ENCODE results near the gene RNF26.

RNF26 gene

GRCh38 chr11:119307974-119308373 is 26.4 kb upstream of the RNF26 start:
- DNase-seq (ENCODE audit: low read depth, low spot score) = no peak
- Histone ChIP-seq H3K27me3 (ENCODE audit: insufficient read depth, insufficient read length) (no peaks in the 10 kb centered on the region), H3K4me1 (ENCODE audit: insufficient read depth, insufficient read length) (no peaks in the 10 kb centered on the region), H3K4me3 (ENCODE audit: insufficient read length, low read depth) (no peak overlapping the region), H3K9ac (ENCODE audit: insufficient read length, low read depth) (no peak overlapping the region), H3K36me3 (ENCODE audit: insufficient read depth, insufficient read length, low read length) (peaks cover 78% of the 10 kb centered on the region), H3K9me3 (ENCODE audit: insufficient read depth, low read length) (no peaks in the 10 kb centered on the region)
- no peak for TF ChIP-seq YY1 (IDR thresholded peaks at IDR 0.05; ENCODE audit: insufficient read depth, insufficient read length)
- TF ChIP-seq ZNF274 (IDR thresholded peaks at IDR 0.05; ENCODE audit: low read depth, low read length) = no peak
- TF ChIP-seq SUZ12 (IDR thresholded peaks at IDR 0.05; ENCODE audit: extremely low read depth, insufficient read depth, insufficient read length) = no peak

GRCh38 chr11:119309411-119309810 is 24.9 kb upstream of the RNF26 start:
- no peaks in the 10 kb centered on the region for H3K9me3 ChIP-seq (ENCODE audit: insufficient read depth, low read length)
- TF ChIP-seq SUZ12 (IDR thresholded peaks at IDR 0.05; ENCODE audit: extremely low read depth, insufficient read depth, insufficient read length) = no peak
- no peak for TF ChIP-seq ZNF274 (IDR thresholded peaks at IDR 0.05; ENCODE audit: low read depth, low read length)
- TF ChIP-seq YY1 (IDR thresholded peaks at IDR 0.05; ENCODE audit: insufficient read depth, insufficient read length) = no peak
- H3K27me3 ChIP-seq (ENCODE audit: insufficient read depth, insufficient read length) = no peaks in the 10 kb centered on the region
- no peaks in the 10 kb centered on the region for H3K4me1 ChIP-seq (ENCODE audit: insufficient read depth, insufficient read length)
- peaks cover 77% of the 10 kb centered on the region for H3K36me3 ChIP-seq (ENCODE audit: insufficient read depth, insufficient read length, low read length)
- H3K9ac ChIP-seq (ENCODE audit: insufficient read length, low read depth) = no peak overlapping the region
- no peak overlapping the region for H3K4me3 ChIP-seq (ENCODE audit: insufficient read length, low read depth)
- no peak for DNase-seq (ENCODE audit: low read depth, low spot score)

- Histone ChIP-seq H3K4me1 (ENCODE audit: insufficient read depth, insufficient read length) (peaks cover 4% of the 10 kb centered on the region), H3K27me3 (ENCODE audit: insufficient read depth, insufficient read length) (no peaks in the 10 kb centered on the region), H3K4me3 (ENCODE audit: insufficient read length, low read depth) (no peak overlapping the region), H3K9me3 (ENCODE audit: insufficient read depth, low read length) (no peaks in the 10 kb centered on the region), H3K36me3 (ENCODE audit: insufficient read depth, insufficient read length, low read length) (peaks cover 84% of the 10 kb centered on the region), H3K9ac (ENCODE audit: insufficient read length, low read depth) (no peak overlapping the region)
- no peak for TF ChIP-seq ZNF274 (IDR thresholded peaks at IDR 0.05; ENCODE audit: low read depth, low read length)
- TF ChIP-seq YY1 (IDR thresholded peaks at IDR 0.05; ENCODE audit: insufficient read depth, insufficient read length) = no peak
- no peak for TF ChIP-seq SUZ12 (IDR thresholded peaks at IDR 0.05; ENCODE audit: extremely low read depth, insufficient read depth, insufficient read length)
- no peak for DNase-seq (ENCODE audit: low read depth, low spot score)
Measured at GRCh38 chr11:119309953-119310681, 24.2 kb upstream of the RNF26 start.

GRCh38 chr11:119310682-119311052 is 23.7 kb upstream of the RNF26 start:
- H3K9ac ChIP-seq (ENCODE audit: insufficient read length, low read depth) = no peak overlapping the region
- H3K4me1 ChIP-seq (ENCODE audit: insufficient read depth, insufficient read length) = peaks cover 5% of the 10 kb centered on the region
- peaks cover 3% of the 10 kb centered on the region for H3K27me3 ChIP-seq (ENCODE audit: insufficient read depth, insufficient read length)
- no peaks in the 10 kb centered on the region for H3K9me3 ChIP-seq (ENCODE audit: insufficient read depth, low read length)
- DNase-seq (ENCODE audit: low read depth, low spot score) = no peak
- H3K4me3 ChIP-seq (ENCODE audit: insufficient read length, low read depth) = no peak overlapping the region
- TF ChIP-seq YY1 (IDR thresholded peaks at IDR 0.05; ENCODE audit: insufficient read depth, insufficient read length) (no peak), SUZ12 (IDR thresholded peaks at IDR 0.05; ENCODE audit: extremely low read depth, insufficient read depth, insufficient read length) (no peak), ZNF274 (IDR thresholded peaks at IDR 0.05; ENCODE audit: low read depth, low read length) (no peak)
- peaks cover 81% of the 10 kb centered on the region for H3K36me3 ChIP-seq (ENCODE audit: insufficient read depth, insufficient read length, low read length)

- no peak for DNase-seq (ENCODE audit: low read depth, low spot score)
- Histone ChIP-seq H3K9ac (ENCODE audit: insufficient read length, low read depth) (peak overlapping the region; percentile 91), H3K36me3 (ENCODE audit: insufficient read depth, insufficient read length, low read length) (peaks cover 53% of the 10 kb centered on the region), H3K4me3 (ENCODE audit: insufficient read length, low read depth) (peak overlapping the region; percentile 57), H3K4me1 (ENCODE audit: insufficient read depth, insufficient read length) (peaks cover 21% of the 10 kb centered on the region), H3K27me3 (ENCODE audit: insufficient read depth, insufficient read length) (peaks cover 14% of the 10 kb centered on the region), H3K9me3 (ENCODE audit: insufficient read depth, low read length) (no peaks in the 10 kb centered on the region)
- no peak for TF ChIP-seq YY1 (IDR thresholded peaks at IDR 0.05; ENCODE audit: insufficient read depth, insufficient read length)
- TF ChIP-seq ZNF274 (IDR thresholded peaks at IDR 0.05; ENCODE audit: low read depth, low read length) = no peak
- TF ChIP-seq SUZ12 (IDR thresholded peaks at IDR 0.05; ENCODE audit: extremely low read depth, insufficient read depth, insufficient read length) = no peak
Measured at GRCh38 chr11:119314726-119315125, 19.6 kb upstream of the RNF26 start.

GRCh38 chr11:119315131-119316015 is 19.0 kb upstream of the RNF26 start:
- H3K9ac ChIP-seq (ENCODE audit: insufficient read length, low read depth) = peak overlapping the region; percentile 91
- H3K9me3 ChIP-seq (ENCODE audit: insufficient read depth, low read length) = no peaks in the 10 kb centered on the region
- H3K36me3 ChIP-seq (ENCODE audit: insufficient read depth, insufficient read length, low read length) = peaks cover 46% of the 10 kb centered on the region
- DNase-seq (ENCODE audit: low read depth, low spot score) = no peak
- H3K4me1 ChIP-seq (ENCODE audit: insufficient read depth, insufficient read length) = peaks cover 21% of the 10 kb centered on the region
- H3K4me3 ChIP-seq (ENCODE audit: insufficient read length, low read depth) = peak overlapping the region; percentile 57
- peaks cover 14% of the 10 kb centered on the region for H3K27me3 ChIP-seq (ENCODE audit: insufficient read depth, insufficient read length)
- TF ChIP-seq YY1 (IDR thresholded peaks at IDR 0.05; ENCODE audit: insufficient read depth, insufficient read length) = no peak
- no peak for TF ChIP-seq SUZ12 (IDR thresholded peaks at IDR 0.05; ENCODE audit: extremely low read depth, insufficient read depth, insufficient read length)
- TF ChIP-seq ZNF274 (IDR thresholded peaks at IDR 0.05; ENCODE audit: low read depth, low read length) = no peak

All from NT2/D1 (cell line).